ENCODE results near the gene PCCB. TPM values are rescaled to one million over a fixed set of nuclear protein-coding genes. Genes with fewer than 3 reads are reported as not detected.

The PCCB gene
- total RNA-seq, 1 experiment from 2014 or later = 53.5 TPM

DNA sequence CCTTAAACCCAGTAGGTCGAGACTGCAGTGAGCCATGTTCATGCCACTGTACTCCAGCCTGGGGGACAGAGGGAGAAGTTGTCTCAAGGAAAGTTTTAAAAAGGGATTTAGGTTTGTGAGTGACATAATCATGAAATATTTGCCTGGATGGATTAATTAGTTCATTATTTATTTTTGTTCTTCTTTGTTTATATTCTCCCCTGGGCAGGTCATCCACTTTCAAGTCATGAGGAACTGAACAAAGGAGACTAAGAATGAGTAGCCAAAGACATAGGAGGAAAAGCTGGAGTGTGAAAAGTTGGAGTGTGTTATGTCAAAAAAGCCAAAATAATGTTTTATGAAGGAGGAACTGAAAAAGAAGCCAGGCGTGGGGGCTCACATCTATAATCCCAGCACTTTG lies 17.7 kb upstream of the PCCB start:
- no peak overlapping the region for H3K4me3 ChIP-seq (ENCODE audit: low read length)
- ChIA-PET CTCF (no interaction called here), POLR2A (ENCODE audit: unreplicated experiment) (no interaction called here)
- intact Hi-C loops (cut with micrococcal nuclease) = no loop called here
- no peaks in the 10 kb centered on the region for H3K9me3 ChIP-seq (ENCODE audit: low read length)
- no peaks in the 10 kb centered on the region for H3F3A ChIP-seq (ENCODE audit: low read length, unreplicated experiment)
- H3K4me1 ChIP-seq (ENCODE audit: insufficient read depth, low read length) = no peaks in the 10 kb centered on the region
- no peaks in the 10 kb centered on the region for H3K27me3 ChIP-seq (ENCODE audit: low read length)
- BruUV-seq (replicated peaks) = no TSS peak
- H3K36me3 ChIP-seq (ENCODE audit: low read depth, low read length) = no peaks in the 10 kb centered on the region
- H3K27ac ChIP-seq (ENCODE audit: low read length) = no peak overlapping the region
- no peak overlapping the region for H3K4me2 ChIP-seq (ENCODE audit: low read length)
- DNase-seq = no peak
- ATAC-seq = no peak
- no peaks in the 10 kb centered on the region for H3K79me2 ChIP-seq (ENCODE audit: low read length)
- H4K20me1 ChIP-seq (ENCODE audit: low read length) = no peaks in the 10 kb centered on the region
- no peak overlapping the region for H2AFZ ChIP-seq (ENCODE audit: low read length)
- no peak overlapping the region for H3K9ac ChIP-seq (ENCODE audit: low read length)
- TF ChIP-seq EZH2 (IDR thresholded peaks at IDR 0.05; ENCODE audit: low read length, unreplicated experiment) = no peak
- TF ChIP-seq, protein P1, sequence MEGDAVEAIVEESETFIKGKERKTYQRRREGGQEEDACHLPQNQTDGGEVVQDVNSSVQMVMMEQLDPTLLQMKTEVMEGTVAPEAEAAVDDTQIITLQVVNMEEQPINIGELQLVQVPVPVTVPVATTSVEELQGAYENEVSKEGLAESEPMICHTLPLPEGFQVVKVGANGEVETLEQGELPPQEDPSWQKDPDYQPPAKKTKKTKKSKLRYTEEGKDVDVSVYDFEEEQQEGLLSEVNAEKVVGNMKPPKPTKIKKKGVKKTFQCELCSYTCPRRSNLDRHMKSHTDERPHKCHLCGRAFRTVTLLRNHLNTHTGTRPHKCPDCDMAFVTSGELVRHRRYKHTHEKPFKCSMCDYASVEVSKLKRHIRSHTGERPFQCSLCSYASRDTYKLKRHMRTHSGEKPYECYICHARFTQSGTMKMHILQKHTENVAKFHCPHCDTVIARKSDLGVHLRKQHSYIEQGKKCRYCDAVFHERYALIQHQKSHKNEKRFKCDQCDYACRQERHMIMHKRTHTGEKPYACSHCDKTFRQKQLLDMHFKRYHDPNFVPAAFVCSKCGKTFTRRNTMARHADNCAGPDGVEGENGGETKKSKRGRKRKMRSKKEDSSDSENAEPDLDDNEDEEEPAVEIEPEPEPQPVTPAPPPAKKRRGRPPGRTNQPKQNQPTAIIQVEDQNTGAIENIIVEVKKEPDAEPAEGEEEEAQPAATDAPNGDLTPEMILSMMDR (conservative IDR thresholded peaks at IDR 0.05; ENCODE audit: low read depth, low read length) = no peak
- no peak for TF ChIP-seq EZH2phosphoT487 (IDR thresholded peaks at IDR 0.05; ENCODE audit: borderline replicate concordance, low read length)
- H3K9me2 ChIP-seq (replicated peaks; ENCODE audit: low read length) = no peaks in the 10 kb centered on the region

DNA sequence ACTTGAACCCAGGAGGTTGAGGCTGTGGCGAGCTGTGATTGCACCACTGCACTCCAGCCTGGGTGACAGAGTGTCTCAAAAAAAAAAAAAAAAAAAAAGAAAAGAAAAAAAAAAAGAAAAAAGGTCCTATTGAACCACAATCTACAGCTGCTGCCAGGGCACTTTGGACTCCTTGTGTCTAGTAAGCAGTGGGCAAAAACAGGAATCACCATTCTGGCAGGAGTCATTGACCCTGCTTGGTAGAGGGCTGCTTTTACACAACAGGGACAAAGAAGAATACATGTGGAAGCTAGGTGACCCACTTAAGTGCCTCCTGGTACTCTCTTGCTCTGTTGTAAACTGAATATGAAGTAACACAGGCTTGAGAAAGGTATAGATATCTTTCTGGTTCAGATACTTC lies 14.6 kb upstream of the PCCB start:
- TF ChIP-seq, protein P1 (conservative IDR thresholded peaks at IDR 0.05; ENCODE audit: low read depth, low read length) = no peak
- TF ChIP-seq EZH2phosphoT487 (IDR thresholded peaks at IDR 0.05; ENCODE audit: borderline replicate concordance, low read length) = no peak
- TF ChIP-seq EZH2 (IDR thresholded peaks at IDR 0.05; ENCODE audit: low read length, unreplicated experiment) = no peak
- ATAC-seq (no peak), DNase-seq (no peak)
- Histone ChIP-seq H3K27me3 (ENCODE audit: low read length) (no peaks in the 10 kb centered on the region), H3K27ac (ENCODE audit: low read length) (no peak overlapping the region), H3K79me2 (ENCODE audit: low read length) (no peaks in the 10 kb centered on the region), H2AFZ (ENCODE audit: low read length) (no peak overlapping the region), H3K36me3 (ENCODE audit: low read depth, low read length) (no peaks in the 10 kb centered on the region), H3K9me3 (ENCODE audit: low read length) (no peaks in the 10 kb centered on the region), H3K9ac (ENCODE audit: low read length) (no peak overlapping the region), H3K4me2 (ENCODE audit: low read length) (no peak overlapping the region), H4K20me1 (ENCODE audit: low read length) (no peaks in the 10 kb centered on the region), H3K4me3 (ENCODE audit: low read length) (no peak overlapping the region), H3K4me1 (ENCODE audit: insufficient read depth, low read length) (no peaks in the 10 kb centered on the region), H3F3A (ENCODE audit: low read length, unreplicated experiment) (no peaks in the 10 kb centered on the region), H3K9me2 (replicated peaks; ENCODE audit: low read length) (no peaks in the 10 kb centered on the region)
- ChIA-PET POLR2A (ENCODE audit: unreplicated experiment) (no interaction called here), CTCF (no interaction called here)
- BruUV-seq (replicated peaks) = no TSS peak
- intact Hi-C loops (cut with micrococcal nuclease) = no loop called here

GRCh38 chr3:136236109-136236508 lies 14.0 kb upstream of the PCCB start:
- H3K36me3 ChIP-seq (ENCODE audit: low read depth, low read length) = no peaks in the 10 kb centered on the region
- no peaks in the 10 kb centered on the region for H3K4me1 ChIP-seq (ENCODE audit: insufficient read depth, low read length)
- no peaks in the 10 kb centered on the region for H3K79me2 ChIP-seq (ENCODE audit: low read length)
- no peak overlapping the region for H3K4me2 ChIP-seq (ENCODE audit: low read length)
- no peaks in the 10 kb centered on the region for H4K20me1 ChIP-seq (ENCODE audit: low read length)
- intact Hi-C loops (cut with micrococcal nuclease) = no loop called here
- ChIA-PET POLR2A (ENCODE audit: unreplicated experiment) (no interaction called here), CTCF (no interaction called here)
- H3F3A ChIP-seq (ENCODE audit: low read length, unreplicated experiment) = no peaks in the 10 kb centered on the region
- no peaks in the 10 kb centered on the region for H3K27me3 ChIP-seq (ENCODE audit: low read length)
- ATAC-seq = no peak
- TF ChIP-seq EZH2phosphoT487 (IDR thresholded peaks at IDR 0.05; ENCODE audit: borderline replicate concordance, low read length) (no peak), EZH2 (IDR thresholded peaks at IDR 0.05; ENCODE audit: low read length, unreplicated experiment) (no peak)
- TF ChIP-seq, protein P1 (conservative IDR thresholded peaks at IDR 0.05; ENCODE audit: low read depth, low read length) = no peak
- H2AFZ ChIP-seq (ENCODE audit: low read length) = no peak overlapping the region
- H3K9me2 ChIP-seq (replicated peaks; ENCODE audit: low read length) = no peaks in the 10 kb centered on the region
- BruUV-seq (replicated peaks) = no TSS peak
- no peak overlapping the region for H3K9ac ChIP-seq (ENCODE audit: low read length)
- H3K9me3 ChIP-seq (ENCODE audit: low read length) = no peaks in the 10 kb centered on the region
- DNase-seq = no peak
- H3K4me3 ChIP-seq (ENCODE audit: low read length) = no peak overlapping the region
- H3K27ac ChIP-seq (ENCODE audit: low read length) = no peak overlapping the region
